Gastroesophageal sphincter (tissue), 3 donors: Measurements from ENCODE around the gene BAAT.

ENCODE experiments used
- CTCF ChIP-seq, 4 experiments: fragments of 200-600 bp in 2 of 4; fragments of 450-650 bp in 2 of 4; sonication (generic) in 1 of 4; IDR thresholded peaks; one replicate each; pipeline ENCODE4 v1.5.1; 2017 to 2019; ENCODE audit warnings: antibody characterized with exemption in 4 of 4, mild to moderate bottlenecking in 2 of 4, moderate library complexity in 2 of 4
- EP300 ChIP-seq: sonication (generic); formaldehyde crosslinking; IDR thresholded peaks from one replicate; pipeline ENCODE4 v1.6.1; 2017; ENCODE audit warnings: antibody characterized with exemption, mild to moderate bottlenecking
- POLR2A ChIP-seq, 2 donors: fragments of 450-650 bp; IDR thresholded peaks; one replicate each; pipeline ENCODE4 v1.6.1; 2017; ENCODE audit warnings: antibody characterized with exemption in 2 of 2, mild to moderate bottlenecking in 2 of 2, moderate library complexity in 1 of 2
- POLR2AphosphoS5 ChIP-seq: sonication (generic); formaldehyde crosslinking; IDR thresholded peaks from one replicate; pipeline ENCODE4 v1.6.1; 2017; ENCODE audit warnings: antibody characterized with exemption

DNA sequence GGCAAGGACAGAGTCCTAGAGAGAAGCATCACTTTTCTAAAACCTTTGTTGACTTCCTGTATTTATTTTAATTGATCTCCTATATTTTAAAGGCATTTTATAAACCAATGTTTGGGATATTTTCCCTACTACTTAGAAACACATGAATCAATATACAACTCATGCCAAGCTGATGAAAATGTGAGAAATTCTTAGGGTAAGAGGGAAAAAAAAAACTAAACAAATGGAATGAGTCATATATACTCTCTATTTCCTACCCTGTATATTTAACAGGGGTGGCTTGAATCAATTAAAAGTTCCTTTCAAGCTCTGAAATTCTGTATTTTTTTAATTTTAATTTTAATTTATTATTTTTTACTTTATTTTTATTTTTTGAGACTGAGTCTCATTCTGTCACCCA lies 19.6 kb downstream of the BAAT start:
- TF ChIP-seq POLR2A (IDR thresholded peaks at IDR 0.05): no peak
- TF ChIP-seq CTCF (IDR thresholded peaks at IDR 0.05): no peak
- TF ChIP-seq EP300: no peak
- no peak for TF ChIP-seq POLR2AphosphoS5
